H1 (cell line): ENCODE data around the gene NR2F2. TPM values are rescaled to one million over a fixed set of nuclear protein-coding genes. Genes with fewer than 3 reads are reported as not detected.

Experiments used
- EZH2 ChIP-seq: fragments of 200-600 bp; sonication (generic); IDR thresholded peaks from 2 replicates; pipeline ENCODE4 v1.7.1; 2012; ENCODE audit warnings: low read depth, mild to moderate bottlenecking, moderate library complexity, low read length, inconsistent platforms; ENCODE audit not compliant: severe bottlenecking
- HDAC6 ChIP-seq: IDR thresholded peaks from one replicate; pipeline ENCODE4 v1.7.1; 2012; ENCODE audit warnings: low read depth, mild to moderate bottlenecking, inconsistent platforms, low read length, moderate library complexity
- SIN3A ChIP-seq, 2 experiments: IDR thresholded peaks in 1 of 2; conservative IDR thresholded peaks in 1 of 2; 2 replicates each; pipeline ENCODE4 v1.6.1; 2011 to 2012; ENCODE audit warnings: low read length in 2 of 2, improper control_type of control experiment in 1 of 2, low read depth in 1 of 2, mild to moderate bottlenecking in 1 of 2
- polyA plus RNA-seq, 7 experiments: library from polyadenylated mRNA; depleted of rRNA in 3 of 7; stranded (reverse) in 5 of 7; unstranded in 2 of 7; fragments of >200 nt in 5 of 7; fragments of 200-250 nt in 2 of 7; gene quantifications; 1 replicate in 5 of 7; 2 replicates in 1 of 7; 4 replicates in 1 of 7; pipeline versions ENCODE4 v1.2.1 to v1.2.3, GENCODE V29; 2011 to 2013; ENCODE audit warnings: missing spikeins in 2 of 7, mixed read lengths in 2 of 7
- total RNA-seq: library from RNA; stranded (reverse); fragmentation: NEBNext Ultra II Directional; extraction: Animal tissue kit (Norgen Biotek cat#: 25700); gene quantifications from 2 replicates; pipeline ENCODE4 v1.2.1, GENCODE V29; 2021

NR2F2 gene
- total and polyA plus RNA-seq, 2 of the 8 experiments (the other 6 are each of a cell fraction or from before 2014, with no cell fraction given) = 0.03 TPM; not detected in 1

DNA sequence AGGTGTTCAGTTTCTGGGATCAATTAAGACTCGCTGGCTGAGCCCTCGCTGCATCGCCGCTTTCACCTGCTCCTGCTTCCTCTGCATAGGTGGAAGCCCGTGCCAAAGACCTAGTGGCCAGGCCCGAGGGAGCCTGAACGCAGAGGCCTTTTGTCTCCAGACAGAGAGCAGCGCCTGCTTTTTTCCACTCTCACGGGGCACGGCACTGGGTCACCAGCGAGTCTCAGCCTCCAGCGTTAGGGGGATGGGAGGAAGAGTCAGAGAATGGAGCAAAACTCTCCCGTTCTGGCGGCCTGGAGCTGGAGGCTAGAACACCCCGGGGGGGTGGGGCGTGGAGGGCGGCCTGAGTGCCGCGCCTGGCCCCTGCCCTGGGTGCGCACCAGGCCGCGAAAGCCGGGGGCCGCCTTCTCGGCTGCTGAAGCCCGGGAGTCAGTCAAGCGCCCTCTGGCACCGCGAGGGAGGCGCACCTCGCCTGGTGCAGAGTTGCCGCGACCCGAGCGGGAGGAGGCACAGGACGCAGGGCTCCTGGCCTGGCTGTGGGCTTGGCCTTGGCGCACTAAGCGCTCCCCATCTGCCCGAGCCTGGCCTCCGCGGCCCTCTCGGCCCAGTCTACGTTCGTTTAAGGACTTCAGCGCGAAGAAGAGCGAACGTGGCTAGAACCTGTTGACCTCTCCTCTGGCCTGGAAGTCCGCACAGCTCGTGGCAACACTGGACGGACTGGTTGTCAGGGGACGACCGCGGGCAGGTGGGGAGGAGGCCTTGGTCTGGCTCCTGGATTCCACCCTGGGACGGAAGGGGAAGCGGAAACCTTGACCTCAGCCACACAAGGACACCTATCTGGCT, 21.5 kb downstream of the NR2F2 start (continued):
- TF ChIP-seq EZH2 = peak; percentile 98
- no peak for TF ChIP-seq HDAC6
- TF ChIP-seq SIN3A (conservative IDR thresholded peaks at IDR 0.05 in 1 of 2, IDR thresholded peaks at IDR 0.05 in 1 of 2; ENCODE audit: low read depth in 1 of 2, low read length in 2 of 2) = no peak
